Gastroesophageal sphincter (tissue), 3 donors: Measurements from ENCODE around the gene TMCC1.

ENCODE experiments used
- EP300 ChIP-seq: sonication (generic); formaldehyde crosslinking; IDR thresholded peaks from one replicate; pipeline ENCODE4 v1.6.1; 2017; ENCODE audit warnings: antibody characterized with exemption, mild to moderate bottlenecking
- POLR2A ChIP-seq, 2 donors: fragments of 450-650 bp; IDR thresholded peaks; one replicate each; pipeline ENCODE4 v1.6.1; 2017; ENCODE audit warnings: antibody characterized with exemption in 2 of 2, mild to moderate bottlenecking in 2 of 2, moderate library complexity in 1 of 2
- POLR2AphosphoS5 ChIP-seq: sonication (generic); formaldehyde crosslinking; IDR thresholded peaks from one replicate; pipeline ENCODE4 v1.6.1; 2017; ENCODE audit warnings: antibody characterized with exemption
- TF ChIP-seq, protein P1 (sequence below), 4 experiments: fragments of 200-600 bp in 2 of 4; fragments of 450-650 bp in 2 of 4; sonication (generic) in 1 of 4; IDR thresholded peaks; one replicate each; pipeline ENCODE4 v1.5.1; 2017 to 2019; ENCODE audit warnings: antibody characterized with exemption in 4 of 4, mild to moderate bottlenecking in 2 of 4, moderate library complexity in 2 of 4

DNA sequence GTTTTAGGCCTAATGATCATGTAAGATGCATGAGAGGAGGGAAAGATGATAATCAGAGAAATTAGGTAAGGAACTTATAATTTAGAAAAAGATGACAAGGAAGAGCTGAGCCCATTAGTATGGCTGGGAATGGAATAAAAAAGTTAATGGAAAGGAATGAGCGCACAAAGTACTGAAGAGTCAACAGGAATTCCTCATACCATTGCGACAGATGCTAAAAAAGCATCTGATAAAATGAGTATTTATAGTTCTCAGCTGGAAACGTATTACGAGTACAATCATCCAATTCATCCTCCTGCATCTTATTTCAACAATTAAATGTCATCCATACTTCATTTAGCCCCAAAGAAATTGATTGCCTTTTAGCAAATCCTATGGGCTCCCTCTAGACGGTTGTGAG, 58.9 kb downstream of the TMCC1 start:
- TF ChIP-seq, protein P1, sequence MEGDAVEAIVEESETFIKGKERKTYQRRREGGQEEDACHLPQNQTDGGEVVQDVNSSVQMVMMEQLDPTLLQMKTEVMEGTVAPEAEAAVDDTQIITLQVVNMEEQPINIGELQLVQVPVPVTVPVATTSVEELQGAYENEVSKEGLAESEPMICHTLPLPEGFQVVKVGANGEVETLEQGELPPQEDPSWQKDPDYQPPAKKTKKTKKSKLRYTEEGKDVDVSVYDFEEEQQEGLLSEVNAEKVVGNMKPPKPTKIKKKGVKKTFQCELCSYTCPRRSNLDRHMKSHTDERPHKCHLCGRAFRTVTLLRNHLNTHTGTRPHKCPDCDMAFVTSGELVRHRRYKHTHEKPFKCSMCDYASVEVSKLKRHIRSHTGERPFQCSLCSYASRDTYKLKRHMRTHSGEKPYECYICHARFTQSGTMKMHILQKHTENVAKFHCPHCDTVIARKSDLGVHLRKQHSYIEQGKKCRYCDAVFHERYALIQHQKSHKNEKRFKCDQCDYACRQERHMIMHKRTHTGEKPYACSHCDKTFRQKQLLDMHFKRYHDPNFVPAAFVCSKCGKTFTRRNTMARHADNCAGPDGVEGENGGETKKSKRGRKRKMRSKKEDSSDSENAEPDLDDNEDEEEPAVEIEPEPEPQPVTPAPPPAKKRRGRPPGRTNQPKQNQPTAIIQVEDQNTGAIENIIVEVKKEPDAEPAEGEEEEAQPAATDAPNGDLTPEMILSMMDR (IDR thresholded peaks at IDR 0.05) = no peak
- TF ChIP-seq POLR2A (IDR thresholded peaks at IDR 0.05) = no peak
- no peak for TF ChIP-seq EP300
- no peak for TF ChIP-seq POLR2AphosphoS5
